ENCODE measurements around the gene PTPRA.

GRCh38 chr20:3077618-3078134 lies 204.4 kb downstream of the PTPRA start:
- TF ChIP-seq, protein P1, sequence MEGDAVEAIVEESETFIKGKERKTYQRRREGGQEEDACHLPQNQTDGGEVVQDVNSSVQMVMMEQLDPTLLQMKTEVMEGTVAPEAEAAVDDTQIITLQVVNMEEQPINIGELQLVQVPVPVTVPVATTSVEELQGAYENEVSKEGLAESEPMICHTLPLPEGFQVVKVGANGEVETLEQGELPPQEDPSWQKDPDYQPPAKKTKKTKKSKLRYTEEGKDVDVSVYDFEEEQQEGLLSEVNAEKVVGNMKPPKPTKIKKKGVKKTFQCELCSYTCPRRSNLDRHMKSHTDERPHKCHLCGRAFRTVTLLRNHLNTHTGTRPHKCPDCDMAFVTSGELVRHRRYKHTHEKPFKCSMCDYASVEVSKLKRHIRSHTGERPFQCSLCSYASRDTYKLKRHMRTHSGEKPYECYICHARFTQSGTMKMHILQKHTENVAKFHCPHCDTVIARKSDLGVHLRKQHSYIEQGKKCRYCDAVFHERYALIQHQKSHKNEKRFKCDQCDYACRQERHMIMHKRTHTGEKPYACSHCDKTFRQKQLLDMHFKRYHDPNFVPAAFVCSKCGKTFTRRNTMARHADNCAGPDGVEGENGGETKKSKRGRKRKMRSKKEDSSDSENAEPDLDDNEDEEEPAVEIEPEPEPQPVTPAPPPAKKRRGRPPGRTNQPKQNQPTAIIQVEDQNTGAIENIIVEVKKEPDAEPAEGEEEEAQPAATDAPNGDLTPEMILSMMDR (IDR thresholded peaks at IDR 0.05; ENCODE audit: insufficient read depth, low read depth, low read length): no peak
- TF ChIP-seq EZH2 (IDR thresholded peaks at IDR 0.05; ENCODE audit: insufficient read depth, low read length): no peak

All from astrocyte (in vitro differentiated cells and primary cell).